Stimulated activated naive B cell treated with anti-CD40 and anti-IgM and Interleukin-4, amounts not matched to agents 10 μg/mL and 1 μg/mL and 100 μg/mL, for 72 hours (primary cell): ENCODE results near the gene PRRG4.
"Not testable (repeated sequence)": the region's sequence is repeated elsewhere in the genome, so short reads cannot be mapped to it uniquely, and the experiment has no call there.

Experiments used
- ATAC-seq, 2 donors: fragments of 150-1000 bp; cut with Tn5 transposase; replicated peaks; 2 replicates each; pipeline ENCODE4 v1.10.0; 2021; ENCODE audit warnings: moderate library complexity in 1 of 2
- DNase-seq: peaks from one replicate; pipeline ENCODE4 v3.0.0; 2021
- H3K27ac Mint-ChIP-seq: one replicate; pipeline ENCODE4 v1.8.0; 2022; ENCODE audit warnings: mild to moderate bottlenecking, mixed read lengths
- H3K27me3 Mint-ChIP-seq, 2 donors: one replicate each; pipeline ENCODE4 v1.8.0; 2022; ENCODE audit warnings: mixed read lengths in 2 of 2
- H3K36me3 Mint-ChIP-seq, 2 donors: one replicate each; pipeline ENCODE4 v1.8.0; 2022; ENCODE audit warnings: mixed read lengths in 2 of 2, mild to moderate bottlenecking in 1 of 2
- H3K4me1 Mint-ChIP-seq, 2 donors: one replicate each; pipeline ENCODE4 v1.8.0; 2022; ENCODE audit warnings: mixed read lengths in 2 of 2, mild to moderate bottlenecking in 1 of 2
- H3K4me3 Mint-ChIP-seq, 2 donors: one replicate each; pipeline ENCODE4 v1.8.0; 2022; ENCODE audit warnings: mild to moderate bottlenecking in 2 of 2, mixed read lengths in 2 of 2, moderate library complexity in 1 of 2
- H3K9me3 Mint-ChIP-seq, 2 donors: one replicate each; pipeline ENCODE4 v1.8.0; 2022; ENCODE audit warnings: mixed read lengths in 2 of 2, mild to moderate bottlenecking in 1 of 2

Gene PRRG4

GRCh38 chr11:32820497-32820896 is 9.2 kb upstream of the PRRG4 start:
- H3K36me3 Mint-ChIP-seq: peaks cover 0 to 2% of the 10 kb centered on the region in 2 donors
- no peaks in the 10 kb centered on the region for H3K27me3 Mint-ChIP-seq
- H3K4me1 Mint-ChIP-seq: peaks cover 2 to 9% of the 10 kb centered on the region in 2 donors
- H3K9me3 Mint-ChIP-seq: no peaks in the 10 kb centered on the region
- no peak for DNase-seq
- no peak overlapping the region for H3K4me3 Mint-ChIP-seq
- H3K27ac Mint-ChIP-seq: no peak overlapping the region
- ATAC-seq: no peak

DNA sequence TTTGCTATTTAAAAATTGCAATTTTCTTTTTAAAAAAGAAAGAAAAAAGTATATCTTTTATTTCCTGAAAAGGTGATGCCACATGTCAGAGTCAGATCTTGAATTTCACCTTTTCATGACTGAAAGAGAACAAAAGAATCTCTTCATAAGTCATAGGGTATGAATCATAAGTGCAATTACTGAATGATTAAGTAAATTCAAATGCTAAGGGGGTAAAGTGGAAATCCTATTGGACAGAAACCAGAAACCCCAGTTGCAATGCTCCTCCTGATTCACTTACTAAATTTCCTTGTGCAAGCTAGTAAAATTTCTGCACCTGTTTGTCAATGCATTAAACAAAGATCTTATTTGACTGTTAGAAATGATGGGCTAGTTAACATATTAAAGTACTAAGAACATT is 8.2 kb upstream of the PRRG4 start:
- Mint-ChIP-seq H3K4me1 (peaks cover 2 to 9% of the 10 kb centered on the region in 2 donors), H3K9me3 (no peaks in the 10 kb centered on the region), H3K27me3 (no peaks in the 10 kb centered on the region), H3K4me3 (no peak overlapping the region), H3K27ac (no peak overlapping the region), H3K36me3 (peaks cover 0 to 2% of the 10 kb centered on the region in 2 donors)
- no peak for DNase-seq
- ATAC-seq: no peak

DNA sequence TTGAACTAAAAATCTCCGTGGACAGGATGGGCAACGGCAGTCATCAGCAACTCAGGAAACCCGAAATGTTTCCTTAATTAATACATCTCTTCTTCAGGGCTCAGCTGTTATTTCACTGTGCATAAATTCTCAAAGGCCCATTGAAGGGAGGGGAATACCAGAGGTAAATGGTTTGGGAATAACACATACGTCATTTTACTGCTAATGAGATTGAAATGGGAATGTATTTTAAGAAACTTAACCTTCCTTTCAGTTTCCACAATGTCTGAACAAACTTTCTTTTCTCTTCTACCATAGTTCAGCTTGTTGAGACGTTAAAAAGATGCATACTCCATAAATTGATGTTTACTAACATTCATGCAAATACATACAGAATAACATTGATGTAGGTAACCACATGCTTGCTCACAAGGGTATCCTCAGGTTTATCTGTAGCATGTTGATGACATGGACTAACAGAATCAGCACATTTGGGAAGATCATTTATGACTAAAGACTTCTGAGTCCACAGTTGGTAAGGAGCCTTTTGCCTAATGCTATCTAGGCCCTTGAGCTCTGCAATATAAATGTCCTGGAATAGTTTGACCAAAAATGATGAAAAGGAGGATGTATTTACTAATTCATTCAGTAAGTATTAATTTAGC is 7.7 kb upstream of the PRRG4 start:
- no peak overlapping the region for H3K4me3 Mint-ChIP-seq
- H3K27me3 Mint-ChIP-seq: no peaks in the 10 kb centered on the region
- DNase-seq (no peak), ATAC-seq (no peak)
- H3K4me1 Mint-ChIP-seq: peaks cover 2 to 9% of the 10 kb centered on the region in 2 donors
- no peaks in the 10 kb centered on the region for H3K9me3 Mint-ChIP-seq
- no peak overlapping the region for H3K27ac Mint-ChIP-seq
- peaks cover 0 to 2% of the 10 kb centered on the region in 2 donors for H3K36me3 Mint-ChIP-seq

GRCh38 chr11:32823617-32824016 is 6.1 kb upstream of the PRRG4 start:
- H3K27ac Mint-ChIP-seq, DNase-seq, H3K9me3 Mint-ChIP-seq, H3K36me3 Mint-ChIP-seq, H3K27me3 Mint-ChIP-seq, H3K4me3 Mint-ChIP-seq, ATAC-seq, H3K4me1 Mint-ChIP-seq: not testable (repeated sequence)

DNA sequence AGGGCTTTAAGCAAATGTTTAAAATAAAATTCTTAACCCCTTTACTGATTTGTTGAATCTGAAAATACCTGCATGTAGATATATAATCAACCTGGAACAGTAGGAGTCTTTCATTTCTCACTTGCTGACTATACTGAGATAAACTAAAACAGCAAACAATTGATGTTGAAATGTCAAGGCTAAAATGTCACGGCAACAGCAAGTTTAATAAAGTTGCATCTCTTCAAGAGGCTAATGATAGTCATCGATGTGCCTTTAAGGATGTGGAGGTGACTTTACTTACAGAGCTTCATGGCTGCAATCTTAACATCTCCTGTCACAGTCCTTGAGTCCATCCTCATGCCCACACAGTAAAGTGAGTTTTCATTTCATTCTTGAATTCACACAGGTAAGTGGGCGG is 3.6 kb upstream of the PRRG4 start:
- DNase-seq (no peak), ATAC-seq (no peak)
- H3K36me3 Mint-ChIP-seq: peaks cover 0 to 2% of the 10 kb centered on the region in 2 donors
- H3K27me3 Mint-ChIP-seq: peaks cover 5 to 7% of the 10 kb centered on the region in 2 donors
- no peak overlapping the region for H3K27ac Mint-ChIP-seq
- H3K9me3 Mint-ChIP-seq: no peaks in the 10 kb centered on the region
- no peak overlapping the region for H3K4me3 Mint-ChIP-seq
- peaks cover 2 to 19% of the 10 kb centered on the region in 2 donors for H3K4me1 Mint-ChIP-seq

DNA sequence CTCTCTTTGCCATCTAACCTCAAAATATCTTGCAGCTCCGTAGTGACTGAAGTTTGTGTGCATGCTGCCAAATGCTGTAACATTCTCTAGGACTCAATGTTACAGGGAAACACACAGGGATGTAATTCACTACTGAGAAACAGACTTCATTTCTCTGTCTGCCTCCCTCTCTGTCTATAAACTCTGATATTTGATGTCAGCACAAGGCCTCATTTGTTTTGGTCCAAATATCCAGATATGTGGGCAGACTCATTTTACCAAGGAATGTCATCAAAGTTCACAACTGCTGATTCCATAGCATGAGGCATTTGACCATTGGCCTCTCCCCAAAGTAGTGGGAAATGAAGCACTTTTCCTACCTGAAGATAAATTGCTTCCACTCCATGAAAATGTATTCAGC is 2.5 kb upstream of the PRRG4 start:
- no peak overlapping the region for H3K4me3 Mint-ChIP-seq
- DNase-seq (no peak), ATAC-seq (no peak)
- H3K4me1 Mint-ChIP-seq: peaks cover 0 to 11% of the 10 kb centered on the region in 2 donors
- H3K9me3 Mint-ChIP-seq: no peaks in the 10 kb centered on the region
- no peak overlapping the region for H3K27ac Mint-ChIP-seq
- H3K27me3 Mint-ChIP-seq: peaks cover 10 to 11% of the 10 kb centered on the region in 2 donors
- H3K36me3 Mint-ChIP-seq: peaks cover 0 to 3% of the 10 kb centered on the region in 2 donors

GRCh38 chr11:32829157-32829679 is 509 bp upstream of the PRRG4 start:
- H3K27me3 Mint-ChIP-seq: peaks cover 10 to 15% of the 10 kb centered on the region in 2 donors
- DNase-seq (no peak), ATAC-seq (peak; percentile 68 to 76)
- H3K4me3 Mint-ChIP-seq: peak overlapping the region; percentile 94 to 98
- H3K36me3 Mint-ChIP-seq: peaks cover 0 to 2% of the 10 kb centered on the region in 2 donors
- H3K27ac Mint-ChIP-seq: peak overlapping the region; percentile 95
- H3K4me1 Mint-ChIP-seq: peaks cover 0 to 11% of the 10 kb centered on the region in 2 donors
- no peaks in the 10 kb centered on the region for H3K9me3 Mint-ChIP-seq

GRCh38 chr11:32830413-32830738 is 649 bp downstream of the PRRG4 start:
- Mint-ChIP-seq H3K36me3 (peaks cover 0 to 2% of the 10 kb centered on the region in 2 donors), H3K9me3 (no peaks in the 10 kb centered on the region), H3K4me1 (peaks cover 0 to 11% of the 10 kb centered on the region in 2 donors), H3K27ac (peak overlapping the region; percentile 67), H3K4me3 (peak overlapping the region; percentile 78 to 98), H3K27me3 (peaks cover 10 to 15% of the 10 kb centered on the region in 2 donors)
- DNase-seq (no peak), ATAC-seq (peak in 1 of 2 donors; percentile 4)

DNA sequence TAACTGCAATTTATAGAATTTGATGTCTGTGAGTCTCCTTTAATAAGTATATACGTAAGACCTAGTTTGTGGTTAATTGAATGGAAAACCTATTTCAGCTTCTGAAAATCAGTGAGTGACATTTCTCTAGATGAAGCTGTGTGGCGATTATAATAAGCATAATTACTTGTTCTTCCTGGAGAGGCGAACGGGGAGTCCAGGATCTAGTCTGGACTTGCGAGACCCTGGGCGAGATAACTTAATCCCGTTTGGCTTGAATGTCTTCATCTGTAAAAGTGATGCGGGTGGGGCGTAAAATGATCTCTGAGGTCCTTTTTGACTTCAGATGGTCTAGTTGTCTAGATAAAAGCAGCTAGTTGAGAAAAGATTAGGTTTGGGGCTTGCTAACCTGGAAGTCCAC is 1.1 kb downstream of the PRRG4 start:
- Mint-ChIP-seq H3K4me1 (peaks cover 0 to 11% of the 10 kb centered on the region in 2 donors), H3K4me3 (peak overlapping the region in 1 of 2 donors; percentile 2), H3K9me3 (no peaks in the 10 kb centered on the region), H3K27me3 (peaks cover 10 to 15% of the 10 kb centered on the region in 2 donors), H3K27ac (no peak overlapping the region), H3K36me3 (peaks cover 0 to 2% of the 10 kb centered on the region in 2 donors)
- ATAC-seq (no peak), DNase-seq (no peak)

- Mint-ChIP-seq H3K4me1 (peaks cover 0 to 11% of the 10 kb centered on the region in 2 donors), H3K9me3 (no peaks in the 10 kb centered on the region), H3K27me3 (peaks cover 10 to 15% of the 10 kb centered on the region in 2 donors), H3K27ac (no peak overlapping the region), H3K4me3 (peak overlapping the region in 1 of 2 donors; percentile 2), H3K36me3 (peaks cover 0 to 2% of the 10 kb centered on the region in 2 donors)
- no peak for ATAC-seq
- DNase-seq: no peak
Measured at GRCh38 chr11:32831221-32831620, 1.5 kb downstream of the PRRG4 start.

DNA sequence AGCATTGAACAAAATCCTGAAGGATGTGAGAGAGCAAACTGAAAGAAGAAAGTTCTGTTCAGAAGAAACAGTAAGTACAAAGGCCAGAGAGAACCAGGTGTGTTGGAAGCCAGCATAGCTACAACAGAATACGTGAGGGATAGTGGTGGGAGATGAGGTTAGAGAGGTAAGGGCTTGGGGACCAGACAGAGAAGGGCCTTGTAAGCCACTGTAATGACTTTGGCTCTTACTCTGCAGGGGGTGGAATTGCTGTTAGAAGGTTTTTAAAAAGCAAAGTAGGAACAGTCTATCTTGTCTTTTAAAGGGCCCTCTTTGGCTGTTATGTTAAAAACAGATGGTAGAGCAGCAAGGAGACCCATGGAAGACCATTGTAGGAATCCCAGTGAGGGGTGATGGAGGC is 4.2 kb downstream of the PRRG4 start:
- Mint-ChIP-seq H3K4me3 (no peak overlapping the region), H3K27ac (no peak overlapping the region), H3K27me3 (peaks cover 10 to 15% of the 10 kb centered on the region in 2 donors), H3K36me3 (peaks cover 0 to 2% of the 10 kb centered on the region in 2 donors), H3K4me1 (peaks cover 0 to 11% of the 10 kb centered on the region in 2 donors), H3K9me3 (no peaks in the 10 kb centered on the region)
- no peak for ATAC-seq
- DNase-seq: no peak

DNA sequence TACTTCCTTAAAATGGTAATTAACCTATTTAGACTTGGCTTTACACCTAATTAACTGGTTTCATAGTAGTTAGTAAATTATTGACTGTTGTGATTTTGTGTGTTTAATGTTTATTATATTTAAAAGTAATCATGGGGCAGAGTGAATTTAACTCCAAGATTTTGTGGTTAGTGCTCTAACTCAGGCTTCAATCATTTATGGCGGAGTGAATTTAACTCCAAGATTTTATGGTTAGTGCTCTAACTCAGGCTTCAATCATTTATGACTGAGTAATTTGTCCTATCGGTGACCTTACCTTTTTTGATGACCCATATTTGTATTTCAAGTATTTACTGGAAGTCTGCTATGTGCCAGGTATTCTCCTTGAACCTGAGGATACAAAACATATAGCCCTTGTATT is 7.2 kb downstream of the PRRG4 start:
- H3K36me3 Mint-ChIP-seq: peaks cover 0 to 2% of the 10 kb centered on the region in 2 donors

DNA sequence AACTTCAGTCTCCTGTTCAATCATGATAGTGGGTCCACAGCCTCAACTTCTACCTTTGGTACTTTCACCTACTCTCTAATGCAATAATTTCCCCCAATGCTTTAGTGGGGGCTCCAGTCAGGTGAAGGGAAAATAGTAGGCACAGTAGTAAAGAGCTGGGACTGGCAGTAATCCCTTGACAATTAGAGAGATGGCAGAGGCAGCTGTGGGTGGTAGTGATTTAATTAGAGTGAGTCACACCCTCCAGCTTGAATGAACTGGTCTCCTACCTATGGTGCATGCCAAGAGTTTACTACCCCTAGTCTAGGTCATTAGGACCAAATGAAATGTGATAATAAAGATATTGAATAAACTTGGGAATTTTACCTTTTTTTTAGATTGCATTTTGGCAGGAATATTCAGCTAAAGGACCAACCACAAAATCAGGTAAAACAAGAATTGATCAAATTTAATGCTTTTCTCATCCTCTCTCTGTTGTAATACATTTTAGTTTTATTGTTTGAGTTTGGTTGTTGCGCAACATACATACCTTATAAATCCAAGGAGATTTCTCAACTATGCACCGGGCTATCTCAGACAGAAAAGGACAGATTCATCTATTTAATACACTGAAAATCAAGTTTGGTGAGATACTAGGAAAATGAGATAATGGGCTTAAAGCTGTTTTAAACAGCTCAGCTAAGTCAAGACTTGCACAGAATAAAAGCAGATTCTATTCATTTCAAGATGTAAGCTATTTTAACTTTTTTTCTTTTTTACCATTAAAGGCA is 9.0 kb downstream of the PRRG4 start:
- Mint-ChIP-seq H3K4me3 (no peak overlapping the region), H3K36me3 (no peaks in the 10 kb centered on the region), H3K9me3 (no peaks in the 10 kb centered on the region), H3K27ac (no peak overlapping the region), H3K27me3 (no peaks in the 10 kb centered on the region), H3K4me1 (no peaks in the 10 kb centered on the region)
- no peak for ATAC-seq
- no peak for DNase-seq

More for the DNA sequence above, 7.2 kb downstream of the PRRG4 start:
- Mint-ChIP-seq H3K4me1 (no peaks in the 10 kb centered on the region), H3K27ac (no peak overlapping the region), H3K4me3 (no peak overlapping the region), H3K9me3 (no peaks in the 10 kb centered on the region), H3K27me3 (peaks cover 0 to 5% of the 10 kb centered on the region in 2 donors)
- DNase-seq (no peak), ATAC-seq (no peak)

GRCh38 chr11:32839308-32839707 is 9.6 kb downstream of the PRRG4 start:
- ATAC-seq (no peak), DNase-seq (no peak)
- Mint-ChIP-seq H3K27me3 (no peaks in the 10 kb centered on the region), H3K4me1 (no peaks in the 10 kb centered on the region), H3K36me3 (no peaks in the 10 kb centered on the region), H3K9me3 (no peaks in the 10 kb centered on the region), H3K4me3 (no peak overlapping the region), H3K27ac (no peak overlapping the region)

- DNase-seq (no peak), ATAC-seq (no peak)
- Mint-ChIP-seq H3K4me3 (no peak overlapping the region), H3K27ac (no peak overlapping the region), H3K27me3 (no peaks in the 10 kb centered on the region), H3K4me1 (no peaks in the 10 kb centered on the region), H3K36me3 (peaks cover 0 to 2% of the 10 kb centered on the region in 2 donors), H3K9me3 (no peaks in the 10 kb centered on the region)
Measured at GRCh38 chr11:32840587-32840986, 10.9 kb downstream of the PRRG4 start.
